AG09319 (cell line): Measurements from ENCODE around the gene MRPL34.

Experiments
- DNase-seq: peaks from one replicate; pipeline ENCODE4 v3.0.0-alpha.2; 2010; ENCODE audit warnings: low read depth; ENCODE audit errors: extremely low read depth
- CTCF ChIP-seq: IDR thresholded peaks from 2 replicates; pipeline ENCODE4 v1.5.1; 2011; ENCODE audit warnings: low read depth, mild to moderate bottlenecking, inconsistent platforms, low read length, moderate library complexity

The MRPL34 gene

GRCh38 chr19:17311455-17312188, 6.0 kb downstream of the MRPL34 start:
- no peak for DNase-seq

GRCh38 chr19:17312189-17313113, 6.8 kb downstream of the MRPL34 start:
- no peak for DNase-seq
- TF ChIP-seq CTCF: no peak

More at GRCh38 chr19:17311455-17312188, 6.0 kb downstream of the MRPL34 start:
- no peak for TF ChIP-seq CTCF

- no peak for DNase-seq
- no peak for TF ChIP-seq CTCF
These were observed 8.4 kb downstream of the MRPL34 start for GRCh38 chr19:17314007-17314593.

- no peak for TF ChIP-seq CTCF
- no peak for DNase-seq
These were observed 13.3 kb downstream of the MRPL34 start for GRCh38 chr19:17318966-17319365.

GRCh38 chr19:17319473-17320238, 14.0 kb downstream of the MRPL34 start:
- no peak for TF ChIP-seq CTCF
- DNase-seq: no peak

- DNase-seq: no peak
- no peak for TF ChIP-seq CTCF
These were observed 14.8 kb downstream of the MRPL34 start for GRCh38 chr19:17320435-17320834.
